Epithelial cell of esophagus (primary cell): Measurements from ENCODE around the gene TFCP2.
A peak's percentile ranks its signal among the peaks of the same experiment; 100 is the strongest.

ENCODE experiments used
- DNase-seq: peaks from one replicate; pipeline ENCODE4 v3.0.0; 2010; ENCODE audit warnings: low read depth
- H3K4me3 ChIP-seq: 2 replicates; pipeline ENCODE4 v1.5.1; 2011; ENCODE audit warnings: mild to moderate bottlenecking, low read length, control low read depth
- CTCF ChIP-seq: IDR thresholded peaks from 2 replicates; pipeline ENCODE4 v1.5.1; 2011; ENCODE audit warnings: low read depth, mild to moderate bottlenecking, low read length, control low read depth, inconsistent platforms; ENCODE audit not compliant: insufficient read depth; ENCODE audit errors: missing control alignments

Gene TFCP2

GRCh38 chr12:51216642-51217041, 43.7 kb upstream of the TFCP2 start:
- no peak for DNase-seq
- no peak for TF ChIP-seq CTCF
- peak overlapping the region; percentile 69 for H3K4me3 ChIP-seq

- DNase-seq = no peak
- no peak for TF ChIP-seq CTCF
- no peak overlapping the region for H3K4me3 ChIP-seq
These were observed 42.0 kb upstream of the TFCP2 start for GRCh38 chr12:51214895-51215294.

DNA sequence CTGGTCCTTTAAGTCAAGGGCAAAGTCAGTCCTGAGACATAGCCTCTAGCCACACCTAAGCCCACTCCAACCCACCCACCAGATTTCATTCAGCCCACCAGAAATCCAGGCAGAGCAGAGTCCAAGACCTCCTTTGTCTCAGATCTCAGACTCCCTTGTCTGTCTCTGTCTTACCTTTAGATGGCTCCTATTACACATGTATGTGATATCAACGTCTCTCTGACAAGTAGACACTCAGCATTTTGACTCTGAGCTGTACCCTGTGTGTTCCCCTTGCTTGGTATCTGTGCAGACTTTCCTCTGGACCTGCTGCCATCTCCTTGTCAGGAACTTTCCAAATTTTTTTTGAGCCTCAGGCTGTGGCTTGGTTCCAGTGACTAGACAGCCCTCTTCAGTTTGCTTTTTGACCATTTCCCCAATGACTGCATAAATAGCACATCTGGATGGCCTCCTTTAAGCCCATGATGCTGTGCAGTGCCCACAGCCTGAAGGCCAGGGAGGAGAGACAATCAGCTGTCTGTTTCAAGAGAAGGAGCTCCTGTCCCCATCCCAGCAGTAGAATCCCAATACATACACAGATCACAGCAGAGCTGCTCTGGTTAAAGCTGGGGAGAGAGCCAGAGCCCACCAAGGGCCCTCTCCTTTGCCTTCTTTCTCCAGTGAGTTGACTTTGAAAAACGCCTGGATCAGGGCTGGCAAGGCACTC, 37.9 kb upstream of the TFCP2 start:
- H3K4me3 ChIP-seq = no peak overlapping the region
- TF ChIP-seq CTCF = no peak
- DNase-seq = no peak

DNA sequence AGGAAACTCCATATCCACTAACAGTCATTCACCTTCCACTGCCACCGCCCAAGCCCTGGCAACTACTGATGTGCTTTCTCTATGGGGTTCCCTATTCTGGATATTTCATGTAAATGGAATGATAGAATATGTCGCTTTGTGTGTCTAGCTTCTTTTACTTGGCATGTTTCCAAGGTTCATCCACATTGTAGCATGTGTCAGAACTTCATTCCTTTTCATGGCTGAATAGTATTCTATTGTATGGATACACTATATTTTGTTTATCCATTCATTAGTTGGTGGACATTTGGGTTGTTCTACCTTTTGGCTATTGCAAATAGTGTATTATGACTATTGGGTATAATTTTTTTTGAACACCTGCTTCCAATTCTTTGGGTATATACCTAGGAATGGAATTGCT, 36.3 kb upstream of the TFCP2 start:
- H3K4me3 ChIP-seq = no peak overlapping the region
- no peak for TF ChIP-seq CTCF
- no peak for DNase-seq

DNA sequence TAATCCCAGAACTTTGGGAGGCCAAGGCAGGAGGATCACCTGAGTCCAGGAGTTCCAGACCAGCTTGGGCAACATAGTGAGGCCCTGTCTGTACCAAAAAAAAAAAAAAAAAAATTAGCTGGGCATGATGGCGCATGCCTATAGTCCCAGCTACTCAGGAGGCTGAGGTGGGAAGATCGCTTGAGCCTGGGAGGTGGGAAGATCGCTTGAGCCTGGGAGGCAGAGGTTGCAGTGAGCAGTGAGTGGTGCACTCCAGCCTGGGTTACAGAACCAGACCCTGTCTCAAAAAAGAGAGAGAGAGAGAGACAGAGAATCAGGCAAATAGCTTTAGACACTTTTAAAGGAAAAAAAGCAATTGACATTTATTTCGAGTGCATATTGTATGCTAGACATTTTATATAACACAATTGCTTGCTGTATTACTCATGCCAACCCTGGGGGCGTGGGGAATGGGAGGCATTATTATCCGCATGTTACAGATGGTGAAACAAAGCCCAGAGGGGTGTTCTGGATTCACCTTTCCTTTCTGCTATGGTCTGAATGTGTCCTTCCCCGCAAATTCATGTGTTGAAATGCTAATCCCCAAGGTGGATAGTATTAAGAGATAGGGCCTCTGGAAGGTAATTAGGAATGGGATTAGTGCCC, 35.2 kb upstream of the TFCP2 start:
- no peak for TF ChIP-seq CTCF
- H3K4me3 ChIP-seq = no peak overlapping the region
- no peak for DNase-seq

- no peak overlapping the region for H3K4me3 ChIP-seq
- no peak for TF ChIP-seq CTCF
- DNase-seq = no peak
These were observed 32.4 kb upstream of the TFCP2 start for GRCh38 chr12:51205350-51205749.

- no peak for TF ChIP-seq CTCF
- H3K4me3 ChIP-seq = no peak overlapping the region
- DNase-seq = no peak
These were observed 29.8 kb upstream of the TFCP2 start for GRCh38 chr12:51202718-51203117.
